GM23338 (cell line): ENCODE results near the gene DDB1. TPM values are rescaled to one million over a fixed set of nuclear protein-coding genes. Genes with fewer than 3 reads are reported as not detected.

Experiments used
- ATAC-seq: fragments of 200-7000 bp; cut with Tn5 transposase; 3 replicates; pipeline ENCODE4 v1.9.1; 2020
- DNase-seq: peaks from one replicate; pipeline ENCODE4 v3.0.0-alpha.2; 2015; ENCODE audit warnings: low spot score
- H2AFZ ChIP-seq: fragments of 200-600 bp; sonication (generic); 2 replicates; pipeline ENCODE4 v1.8.0; 2016; ENCODE audit warnings: antibody characterized with exemption, mild to moderate bottlenecking, moderate library complexity
- H3F3A ChIP-seq: fragments of 200-600 bp; sonication (generic); replicated peaks from 2 replicates; pipeline ENCODE4 v1.8.0; 2017; ENCODE audit warnings: antibody characterized with exemption, mixed run types, low read depth
- H3K27ac ChIP-seq: fragments of 200-600 bp; sonication (generic); 2 replicates; pipeline ENCODE4 v1.6.1; 2016; ENCODE audit warnings: low read depth
- H3K27me3 ChIP-seq: fragments of 200-600 bp; sonication (generic); 2 replicates; pipeline ENCODE4 v1.8.0; 2016; ENCODE audit warnings: mild to moderate bottlenecking, mixed run types, moderate library complexity; ENCODE audit not compliant: insufficient read depth
- H3K36me3 ChIP-seq: fragments of 200-600 bp; sonication (generic); 2 replicates; pipeline ENCODE4 v1.8.0; 2016; ENCODE audit warnings: mild to moderate bottlenecking; ENCODE audit not compliant: insufficient read depth
- H3K4me1 ChIP-seq: fragments of 200-600 bp; sonication (generic); 2 replicates; pipeline ENCODE4 v1.8.0; 2016; ENCODE audit warnings: mild to moderate bottlenecking, moderate library complexity; ENCODE audit not compliant: insufficient read depth
- H3K4me2 ChIP-seq: fragments of 200-600 bp; sonication (generic); 2 replicates; pipeline ENCODE4 v1.7.1; 2017; ENCODE audit warnings: mixed run types
- H3K4me3 ChIP-seq: fragments of 200-600 bp; sonication (generic); 2 replicates; pipeline ENCODE4 v1.6.1; 2016; ENCODE audit warnings: mixed run types
- H3K79me2 ChIP-seq: fragments of 200-600 bp; sonication (generic); replicated peaks from 2 replicates; pipeline ENCODE4 v1.8.0; 2017; ENCODE audit warnings: mild to moderate bottlenecking; ENCODE audit not compliant: insufficient read depth
- H3K9me2 ChIP-seq: fragments of 200-600 bp; sonication (generic); 2 replicates; pipeline ENCODE4 v1.8.0; 2017; ENCODE audit not compliant: insufficient read depth
- H4K20me1 ChIP-seq: fragments of 200-600 bp; sonication (generic); replicated peaks from 2 replicates; pipeline ENCODE4 v1.8.0; 2017; ENCODE audit warnings: mild to moderate bottlenecking; ENCODE audit not compliant: insufficient read depth
- H3K27ac Mint-ChIP-seq: 2 replicates; pipeline ENCODE4 v1.8.0; 2020; ENCODE audit warnings: inconsistent platforms, mild to moderate bottlenecking, moderate library complexity, mixed read lengths
- H3K27me3 Mint-ChIP-seq: 3 replicates; pipeline ENCODE4 v1.8.0; 2022; ENCODE audit warnings: low read depth, mild to moderate bottlenecking, moderate library complexity, mixed read lengths, inconsistent platforms; ENCODE audit not compliant: insufficient read depth, poor library complexity
- H3K36me3 Mint-ChIP-seq: 3 replicates; pipeline ENCODE4 v1.8.0; 2021; ENCODE audit warnings: low read depth, mild to moderate bottlenecking, inconsistent platforms, moderate library complexity, mixed read lengths
- H3K4me1 Mint-ChIP-seq: 3 replicates; pipeline ENCODE4 v1.8.0; 2020; ENCODE audit warnings: mild to moderate bottlenecking, inconsistent platforms, mixed read lengths
- H3K4me3 Mint-ChIP-seq: 3 replicates; pipeline ENCODE4 v1.8.0; 2021; ENCODE audit warnings: moderate library complexity, mild to moderate bottlenecking, inconsistent platforms, mixed read lengths
- H3K9me3 Mint-ChIP-seq: 3 replicates; pipeline ENCODE4 v1.8.0; 2020; ENCODE audit warnings: moderate library complexity, mild to moderate bottlenecking, inconsistent platforms, mixed read lengths
- CREB1 ChIP-seq: fragments of 250-450 bp; sonication (Bioruptor Pico); IDR thresholded peaks from 2 replicates; pipeline ENCODE4 v1.5.0; 2020; ENCODE audit warnings: low read depth, mild to moderate bottlenecking, moderate library complexity
- EZH2phosphoT487 ChIP-seq: fragments of 200-600 bp; sonication (generic); IDR thresholded peaks from one replicate; pipeline ENCODE4 v1.8.1; 2018; ENCODE audit warnings: antibody characterized with exemption; ENCODE audit not compliant: unreplicated experiment
- NANOG ChIP-seq: IDR thresholded peaks from 2 replicates; pipeline ENCODE4 v1.6.1; 2016; ENCODE audit warnings: antibody characterized with exemption, borderline replicate concordance
- STAT1 ChIP-seq: IDR thresholded peaks from one replicate; pipeline ENCODE4 v1.6.1; 2016; ENCODE audit warnings: antibody characterized with exemption; ENCODE audit not compliant: unreplicated experiment
- ZNF114 ChIP-seq: fragments of 250-450 bp; sonication (Bioruptor Pico); IDR thresholded peaks from 2 replicates; pipeline ENCODE4 v1.5.0; 2020; ENCODE audit warnings: mild to moderate bottlenecking, moderate library complexity
- polyA plus RNA-seq: library from polyadenylated mRNA; unstranded; fragments of >200 nt; fragmentation: Nextera tagmentation; extraction: Ambion mirVana; gene quantifications from 2 replicates; pipeline ENCODE4 v1.2.1, GENCODE V29; 2016
- total RNA-seq: library from RNA; depleted of rRNA; stranded (reverse); fragments of >200 nt; shearing (Covaris generic); gene quantifications from 2 replicates; pipeline ENCODE4 v1.2.3, GENCODE V29; 2014
- TF ChIP-seq, protein P1 (sequence below): IDR thresholded peaks from one replicate; pipeline ENCODE4 v1.6.1; 2018; ENCODE audit warnings: antibody characterized with exemption; ENCODE audit not compliant: unreplicated experiment
- TF ChIP-seq, protein P2 (sequence below), 2 experiments: fragments of 200-600 bp in 1 of 2; sonication (generic) in 1 of 2; conservative IDR thresholded peaks; 2 replicates each; pipeline versions ENCODE4 v1.5.1 to v1.6.1; 2016 to 2017; ENCODE audit warnings: antibody characterized with exemption in 2 of 2, low read depth in 2 of 2, mild to moderate bottlenecking in 2 of 2, moderate library complexity in 1 of 2

The DDB1 gene
- total and polyA plus RNA-seq, 2 experiments from 2014 or later, result 102 to 282 TPM

DNA sequence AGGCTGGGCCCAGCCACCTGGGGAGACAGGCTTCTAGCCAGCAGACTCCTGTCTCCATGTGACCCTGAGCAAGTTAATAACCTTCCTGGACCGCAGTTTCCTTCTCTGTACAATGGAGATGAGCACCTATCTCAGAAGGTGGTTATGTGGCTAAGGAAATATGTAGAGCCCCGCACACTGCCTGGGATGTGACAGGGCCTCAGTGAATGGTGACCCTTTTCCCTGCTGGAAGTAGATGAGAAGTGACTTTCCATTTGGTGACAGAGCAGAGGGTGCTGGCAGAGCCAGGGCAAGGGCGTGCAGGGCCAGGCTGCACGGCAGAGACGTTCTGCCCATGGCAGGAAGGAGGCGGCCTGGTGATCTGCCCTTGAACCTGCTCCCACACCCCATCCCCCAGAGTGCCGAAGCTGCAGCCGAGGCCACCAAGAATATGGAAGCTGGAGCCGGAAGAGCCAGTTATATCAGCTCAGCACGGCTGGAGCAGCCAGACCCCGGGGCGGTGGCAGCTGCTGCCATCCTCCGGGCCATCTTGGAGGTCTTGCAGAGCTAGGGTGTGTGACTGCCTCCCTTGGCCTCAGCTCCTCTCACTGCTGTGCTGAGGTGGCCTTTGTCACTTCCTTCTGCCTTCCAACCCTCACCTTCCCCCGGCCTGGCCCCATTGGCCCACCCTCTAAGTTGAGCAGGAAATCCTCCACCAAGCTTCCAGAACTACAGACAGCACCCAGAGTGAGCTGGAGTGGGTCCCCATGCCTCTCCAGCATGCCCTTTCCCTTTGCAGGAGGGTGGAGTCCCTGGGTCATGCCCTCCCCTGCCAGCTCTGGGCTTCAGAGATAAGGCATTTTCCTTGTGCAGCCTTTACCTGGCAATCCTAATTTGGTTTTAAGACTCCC is 13.3 kb upstream of the DDB1 start:
- Histone ChIP-seq H3K4me2 (no peak overlapping the region), H3K4me3 (no peak overlapping the region), H2AFZ (no peak overlapping the region), H3K27ac (no peak overlapping the region), H3K79me2 (no peaks in the 10 kb centered on the region), H3K4me1 (no peaks in the 10 kb centered on the region), H3K27me3 (no peaks in the 10 kb centered on the region), H4K20me1 (no peaks in the 10 kb centered on the region), H3K9me2 (no peaks in the 10 kb centered on the region), H3K36me3 (no peaks in the 10 kb centered on the region), H3F3A (no peaks in the 10 kb centered on the region)
- Mint-ChIP-seq H3K36me3 (peaks cover 9% of the 10 kb centered on the region; the same call in 1 of the 3 replicates), H3K9me3 (no peaks in the 10 kb centered on the region), H3K27me3 (peaks cover 12% of the 10 kb centered on the region), H3K4me3 (no peak overlapping the region; the same call in 2 of the 3 replicates), H3K27ac (no peak overlapping the region; the same call in 1 of the 2 replicates), H3K4me1 (peaks cover 2% of the 10 kb centered on the region; the same call in 2 of the 3 replicates)
- TF ChIP-seq, protein P1, sequence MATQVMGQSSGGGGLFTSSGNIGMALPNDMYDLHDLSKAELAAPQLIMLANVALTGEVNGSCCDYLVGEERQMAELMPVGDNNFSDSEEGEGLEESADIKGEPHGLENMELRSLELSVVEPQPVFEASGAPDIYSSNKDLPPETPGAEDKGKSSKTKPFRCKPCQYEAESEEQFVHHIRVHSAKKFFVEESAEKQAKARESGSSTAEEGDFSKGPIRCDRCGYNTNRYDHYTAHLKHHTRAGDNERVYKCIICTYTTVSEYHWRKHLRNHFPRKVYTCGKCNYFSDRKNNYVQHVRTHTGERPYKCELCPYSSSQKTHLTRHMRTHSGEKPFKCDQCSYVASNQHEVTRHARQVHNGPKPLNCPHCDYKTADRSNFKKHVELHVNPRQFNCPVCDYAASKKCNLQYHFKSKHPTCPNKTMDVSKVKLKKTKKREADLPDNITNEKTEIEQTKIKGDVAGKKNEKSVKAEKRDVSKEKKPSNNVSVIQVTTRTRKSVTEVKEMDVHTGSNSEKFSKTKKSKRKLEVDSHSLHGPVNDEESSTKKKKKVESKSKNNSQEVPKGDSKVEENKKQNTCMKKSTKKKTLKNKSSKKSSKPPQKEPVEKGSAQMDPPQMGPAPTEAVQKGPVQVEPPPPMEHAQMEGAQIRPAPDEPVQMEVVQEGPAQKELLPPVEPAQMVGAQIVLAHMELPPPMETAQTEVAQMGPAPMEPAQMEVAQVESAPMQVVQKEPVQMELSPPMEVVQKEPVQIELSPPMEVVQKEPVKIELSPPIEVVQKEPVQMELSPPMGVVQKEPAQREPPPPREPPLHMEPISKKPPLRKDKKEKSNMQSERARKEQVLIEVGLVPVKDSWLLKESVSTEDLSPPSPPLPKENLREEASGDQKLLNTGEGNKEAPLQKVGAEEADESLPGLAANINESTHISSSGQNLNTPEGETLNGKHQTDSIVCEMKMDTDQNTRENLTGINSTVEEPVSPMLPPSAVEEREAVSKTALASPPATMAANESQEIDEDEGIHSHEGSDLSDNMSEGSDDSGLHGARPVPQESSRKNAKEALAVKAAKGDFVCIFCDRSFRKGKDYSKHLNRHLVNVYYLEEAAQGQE, result no peak
- TF ChIP-seq CREB1 (CRISPR knock-in tag), result no peak
- ATAC-seq, result no peak
- DNase-seq, result no peak

DNA sequence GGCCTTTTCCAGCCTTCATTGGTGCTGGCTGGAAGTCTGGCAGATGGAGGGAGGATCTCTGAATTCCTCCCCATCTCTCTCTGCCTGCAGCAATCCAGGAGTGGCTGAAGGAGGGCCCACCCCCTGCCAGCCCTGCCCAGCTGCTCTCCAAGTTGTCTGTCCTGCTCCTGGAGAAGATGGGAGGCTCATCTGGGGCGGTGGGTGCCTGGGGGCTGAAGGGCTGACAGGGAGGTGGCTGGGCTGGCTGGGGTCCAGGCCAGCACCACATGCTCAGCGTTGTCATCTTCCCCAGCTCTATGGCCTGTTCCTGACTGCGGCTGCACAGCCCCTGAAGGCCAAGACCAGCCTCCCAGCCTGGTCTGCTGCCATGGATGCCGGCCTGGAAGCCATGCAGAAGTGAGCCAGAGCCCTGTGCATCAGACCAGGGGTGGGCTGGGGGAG is 12.3 kb upstream of the DDB1 start:
- H3K4me2 ChIP-seq, result no peak overlapping the region
- Mint-ChIP-seq H3K27me3 (peaks cover 12% of the 10 kb centered on the region), H3K36me3 (peaks cover 9% of the 10 kb centered on the region; the same call in 1 of the 3 replicates), H3K4me3 (no peak overlapping the region), H3K9me3 (no peaks in the 10 kb centered on the region), H3K27ac (no peak overlapping the region), H3K4me1 (peaks cover 2% of the 10 kb centered on the region; the same call in 2 of the 3 replicates)
- no peak overlapping the region for H2AFZ ChIP-seq
- DNase-seq (no peak), ATAC-seq (no peak)
- no peak overlapping the region for H3K27ac ChIP-seq
- no peaks in the 10 kb centered on the region for H3K36me3 ChIP-seq
- H3K4me1 ChIP-seq, result no peaks in the 10 kb centered on the region
- no peaks in the 10 kb centered on the region for H3K9me2 ChIP-seq
- H3K4me3 ChIP-seq, result no peak overlapping the region
- H3F3A ChIP-seq, result no peaks in the 10 kb centered on the region
- H3K27me3 ChIP-seq, result no peaks in the 10 kb centered on the region
- H4K20me1 ChIP-seq, result no peaks in the 10 kb centered on the region
- H3K79me2 ChIP-seq, result no peaks in the 10 kb centered on the region
- TF ChIP-seq EZH2phosphoT487 (no peak), NANOG (no peak), STAT1 (no peak), ZNF114 (CRISPR knock-in tag) (no peak)
- TF ChIP-seq, protein P2, sequence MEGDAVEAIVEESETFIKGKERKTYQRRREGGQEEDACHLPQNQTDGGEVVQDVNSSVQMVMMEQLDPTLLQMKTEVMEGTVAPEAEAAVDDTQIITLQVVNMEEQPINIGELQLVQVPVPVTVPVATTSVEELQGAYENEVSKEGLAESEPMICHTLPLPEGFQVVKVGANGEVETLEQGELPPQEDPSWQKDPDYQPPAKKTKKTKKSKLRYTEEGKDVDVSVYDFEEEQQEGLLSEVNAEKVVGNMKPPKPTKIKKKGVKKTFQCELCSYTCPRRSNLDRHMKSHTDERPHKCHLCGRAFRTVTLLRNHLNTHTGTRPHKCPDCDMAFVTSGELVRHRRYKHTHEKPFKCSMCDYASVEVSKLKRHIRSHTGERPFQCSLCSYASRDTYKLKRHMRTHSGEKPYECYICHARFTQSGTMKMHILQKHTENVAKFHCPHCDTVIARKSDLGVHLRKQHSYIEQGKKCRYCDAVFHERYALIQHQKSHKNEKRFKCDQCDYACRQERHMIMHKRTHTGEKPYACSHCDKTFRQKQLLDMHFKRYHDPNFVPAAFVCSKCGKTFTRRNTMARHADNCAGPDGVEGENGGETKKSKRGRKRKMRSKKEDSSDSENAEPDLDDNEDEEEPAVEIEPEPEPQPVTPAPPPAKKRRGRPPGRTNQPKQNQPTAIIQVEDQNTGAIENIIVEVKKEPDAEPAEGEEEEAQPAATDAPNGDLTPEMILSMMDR (conservative IDR thresholded peaks at IDR 0.05; ENCODE audit: low read depth in 2 of 2), result no peak
- TF ChIP-seq, protein P1, result no peak
